Activated CD4-positive, CD25-positive, alpha-beta regulatory T cell treated with anti-CD3 and anti-CD28 coated beads, Interleukin-2, amount 50 U/mL, for 16 hours (primary cell): ENCODE data around the gene LRSAM1.

Source experiments
- DNase-seq: peaks from one replicate; pipeline ENCODE4 v3.0.0-alpha.2; 2020; ENCODE audit warnings: low read depth, low spot score

Gene LRSAM1

GRCh38 chr9:127516835-127517607 is 65.7 kb downstream of the LRSAM1 start:
- DNase-seq = no peak

- no peak for DNase-seq
Observed at GRCh38 chr9:127517620-127518019, 66.3 kb downstream of the LRSAM1 start.

- DNase-seq = no peak
Observed at GRCh38 chr9:127518091-127518856, 67.0 kb downstream of the LRSAM1 start.

GRCh38 chr9:127519301-127520166 is 68.2 kb downstream of the LRSAM1 start:
- DNase-seq = no peak

- no peak for DNase-seq
Observed at GRCh38 chr9:127520941-127521918, 69.9 kb downstream of the LRSAM1 start.

GRCh38 chr9:127521919-127522304 is 70.6 kb downstream of the LRSAM1 start:
- DNase-seq = no peak

- DNase-seq = no peak
Observed at GRCh38 chr9:127522727-127523126, 71.4 kb downstream of the LRSAM1 start.

GRCh38 chr9:127523312-127523851 is 72.1 kb downstream of the LRSAM1 start:
- DNase-seq = no peak

- no peak for DNase-seq
Observed at GRCh38 chr9:127524373-127524772, 73.1 kb downstream of the LRSAM1 start.

- DNase-seq = no peak
Observed at GRCh38 chr9:127525401-127526188, 74.3 kb downstream of the LRSAM1 start.

- DNase-seq = no peak
Observed at GRCh38 chr9:127526655-127527559, 75.6 kb downstream of the LRSAM1 start.

- DNase-seq = no peak
Observed at GRCh38 chr9:127527560-127528268, 76.4 kb downstream of the LRSAM1 start.

GRCh38 chr9:127528422-127529251 is 77.3 kb downstream of the LRSAM1 start:
- DNase-seq = no peak

- DNase-seq = no peak
Observed at GRCh38 chr9:127529671-127530070, 78.4 kb downstream of the LRSAM1 start.

- DNase-seq = no peak
Observed at GRCh38 chr9:127530206-127530941, 79.1 kb downstream of the LRSAM1 start.

GRCh38 chr9:127531676-127532075 is 80.4 kb downstream of the LRSAM1 start:
- DNase-seq = no peak
